HCEC 1CT (cell line): ENCODE measurements around the gene SLC12A9.

Experiments
- DNase-seq: peaks from one replicate; pipeline ENCODE4 v3.0.0-alpha.2; 2017

SLC12A9 gene

DNA sequence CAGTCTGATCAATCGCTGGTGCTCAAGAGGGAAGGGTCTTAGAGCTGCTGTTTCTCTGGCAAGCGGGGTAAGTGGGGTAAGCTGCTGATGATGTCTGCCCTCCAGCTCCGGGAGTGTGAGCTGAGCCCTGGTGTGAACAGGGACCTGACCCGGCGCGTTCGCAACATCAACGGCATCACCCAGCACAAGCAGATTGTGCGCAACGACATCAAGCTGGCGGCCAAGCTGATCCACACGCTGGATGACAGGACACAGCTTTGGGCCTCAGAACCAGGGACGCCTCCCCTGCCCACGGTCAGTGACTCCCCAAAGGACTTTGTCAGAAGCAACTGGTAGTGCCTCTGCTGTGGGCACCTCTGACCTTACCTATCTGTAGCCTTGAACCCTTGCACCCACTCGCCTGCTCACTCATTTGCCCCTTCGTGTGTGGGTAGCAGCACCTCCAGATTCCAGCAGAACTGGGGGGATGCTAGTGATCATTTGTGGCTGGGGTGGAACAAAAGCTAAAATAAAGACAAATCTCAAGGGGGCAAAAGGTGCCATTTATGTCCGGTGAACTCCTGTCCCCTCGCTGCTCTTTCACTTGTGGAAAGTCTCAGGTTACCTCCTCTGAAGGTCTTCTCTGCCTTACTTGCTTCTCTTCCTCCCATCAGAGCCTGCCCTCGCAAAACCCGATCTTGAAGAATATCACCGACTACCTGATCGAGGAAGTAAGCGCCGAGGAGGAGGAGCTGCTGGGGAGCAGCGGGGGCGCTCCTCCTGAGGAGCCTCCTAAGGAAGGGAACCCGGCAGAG is 33.8 kb downstream of the SLC12A9 start:
- DNase-seq = no peak

DNA sequence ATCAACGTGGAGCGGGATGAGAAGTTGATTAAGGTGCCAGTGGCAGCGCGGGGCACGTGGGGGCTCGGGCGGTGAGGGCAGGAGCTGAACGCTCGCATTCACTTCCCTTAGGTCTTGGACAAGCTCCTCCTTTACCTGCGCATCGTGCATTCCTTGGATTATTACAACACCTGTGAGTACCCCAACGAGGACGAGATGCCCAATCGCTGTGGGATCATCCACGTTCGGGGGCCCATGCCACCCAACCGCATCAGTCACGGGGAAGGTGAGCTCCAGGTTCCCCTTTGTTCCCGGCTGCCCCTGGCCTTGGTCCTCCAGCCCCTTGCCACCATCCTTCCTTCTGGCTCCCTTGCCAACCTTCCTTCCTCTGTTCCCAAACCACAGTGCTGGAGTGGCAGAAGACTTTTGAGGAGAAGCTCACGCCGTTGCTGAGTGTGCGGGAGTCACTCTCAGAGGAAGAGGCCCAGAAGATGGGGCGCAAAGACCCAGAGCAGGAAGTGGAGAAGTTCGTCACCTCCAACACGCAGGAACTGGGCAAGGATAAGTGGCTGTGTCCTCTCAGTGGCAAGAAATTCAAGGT is 34.5 kb downstream of the SLC12A9 start:
- no peak for DNase-seq

DNA sequence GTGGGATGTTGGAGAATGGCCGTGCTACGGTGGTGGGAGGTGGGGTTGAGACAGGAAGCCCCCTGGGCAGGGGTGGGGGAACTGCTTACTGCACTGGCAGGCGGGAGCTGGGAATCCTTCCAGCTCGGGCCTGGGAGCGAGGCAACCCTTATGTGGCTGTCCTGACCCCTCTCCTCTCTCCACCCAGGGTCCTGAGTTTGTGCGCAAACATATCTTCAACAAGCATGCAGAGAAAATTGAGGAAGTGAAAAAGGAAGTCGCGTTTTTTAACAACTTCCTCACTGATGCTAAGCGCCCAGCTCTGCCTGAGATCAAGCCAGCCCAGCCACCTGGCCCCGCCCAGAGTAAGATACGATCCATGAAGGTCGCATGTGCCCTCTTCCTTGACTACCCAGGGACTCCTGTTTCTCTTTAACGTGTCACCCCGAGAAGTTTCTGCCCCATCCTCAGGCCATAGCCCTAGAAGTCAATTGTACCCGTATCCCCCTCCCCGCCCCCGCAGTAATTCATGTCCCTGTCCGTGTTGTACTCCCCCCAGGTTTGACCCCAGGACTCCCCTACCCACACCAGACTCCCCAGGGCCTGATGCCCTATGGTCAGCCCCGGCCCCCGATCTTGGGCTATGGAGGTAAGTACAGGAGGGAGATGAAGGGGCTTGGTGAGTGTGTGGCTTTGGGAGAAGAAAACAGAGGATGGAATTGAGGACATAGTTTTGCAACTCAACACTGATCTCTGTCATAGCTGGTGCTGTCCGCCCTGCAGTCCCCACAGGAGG is 35.2 kb downstream of the SLC12A9 start:
- no peak for DNase-seq

DNA sequence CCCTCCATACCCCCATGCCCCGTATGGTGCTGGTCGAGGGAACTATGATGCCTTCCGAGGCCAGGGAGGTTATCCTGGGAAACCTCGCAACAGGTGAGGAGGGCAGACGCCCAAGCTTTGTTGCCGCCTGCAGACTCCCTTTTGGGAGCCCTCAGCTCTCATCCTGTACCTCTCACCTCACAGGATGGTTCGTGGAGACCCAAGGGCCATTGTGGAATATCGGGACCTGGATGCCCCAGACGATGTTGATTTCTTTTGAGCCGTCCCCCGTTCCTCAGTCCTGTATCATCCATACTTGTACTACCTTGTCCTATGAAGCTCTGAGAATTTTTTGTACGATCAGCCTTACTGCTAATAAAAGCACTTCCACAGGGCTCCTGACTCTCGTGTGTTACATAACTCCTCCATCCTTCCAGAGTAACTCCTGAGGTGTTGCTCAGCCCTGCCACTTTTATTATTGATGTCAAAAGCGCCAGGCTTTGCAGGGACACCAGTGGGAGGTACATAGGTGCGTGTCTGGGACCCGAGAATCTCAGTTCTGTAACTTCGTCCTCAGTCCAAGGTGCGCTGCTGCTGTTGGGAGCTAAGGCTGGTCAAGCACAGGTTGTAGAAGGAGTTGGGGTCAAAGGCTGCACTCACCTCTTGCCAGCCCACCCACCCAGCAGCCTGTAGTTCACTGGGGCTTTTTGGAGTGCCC is 35.9 kb downstream of the SLC12A9 start:
- DNase-seq = no peak

DNA sequence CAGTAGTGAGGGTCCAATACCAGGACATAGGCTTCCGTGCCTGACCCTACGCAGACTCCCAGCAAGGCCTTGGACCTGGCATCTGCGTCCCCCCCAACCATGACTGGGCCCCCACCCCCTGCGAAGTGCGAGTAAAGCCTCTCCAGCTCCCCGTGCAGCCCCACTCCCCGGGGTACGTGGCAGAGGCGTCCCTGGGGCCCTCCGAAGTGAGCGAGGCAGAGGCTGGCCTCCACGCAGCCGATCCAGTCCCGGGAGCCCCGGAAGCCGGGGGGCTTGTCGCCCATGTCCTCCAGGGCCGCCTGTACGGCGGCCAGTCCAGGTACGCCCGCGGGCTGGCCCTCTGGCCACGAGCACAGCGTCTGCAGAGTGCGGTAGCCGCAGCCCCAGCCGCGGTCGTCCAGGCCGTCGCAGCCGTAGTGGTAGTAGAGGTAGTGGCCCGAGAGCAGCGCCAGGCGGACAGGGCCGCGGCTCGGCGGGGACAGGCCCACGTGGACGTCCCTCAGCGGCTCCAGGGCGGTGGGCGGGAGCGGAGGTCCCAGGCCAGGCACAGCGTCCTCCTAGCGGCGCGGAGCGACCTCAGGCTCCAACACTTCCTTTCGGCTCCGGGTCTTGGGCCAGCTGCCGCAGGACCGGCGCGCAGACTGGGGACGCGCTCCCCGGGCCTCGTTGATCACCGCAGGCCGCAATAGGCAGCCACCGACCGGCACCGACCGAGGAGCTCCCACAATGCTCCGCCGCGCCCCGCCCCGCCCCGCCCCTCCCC is 36.7 kb downstream of the SLC12A9 start, which contains the start of gene UFSP1:
Gene UFSP1 (minus strand): TSS at position 728 of the 763 bp plus-strand sequence. CDS start 444 bp downstream, at position 284.
- no peak for DNase-seq

DNA sequence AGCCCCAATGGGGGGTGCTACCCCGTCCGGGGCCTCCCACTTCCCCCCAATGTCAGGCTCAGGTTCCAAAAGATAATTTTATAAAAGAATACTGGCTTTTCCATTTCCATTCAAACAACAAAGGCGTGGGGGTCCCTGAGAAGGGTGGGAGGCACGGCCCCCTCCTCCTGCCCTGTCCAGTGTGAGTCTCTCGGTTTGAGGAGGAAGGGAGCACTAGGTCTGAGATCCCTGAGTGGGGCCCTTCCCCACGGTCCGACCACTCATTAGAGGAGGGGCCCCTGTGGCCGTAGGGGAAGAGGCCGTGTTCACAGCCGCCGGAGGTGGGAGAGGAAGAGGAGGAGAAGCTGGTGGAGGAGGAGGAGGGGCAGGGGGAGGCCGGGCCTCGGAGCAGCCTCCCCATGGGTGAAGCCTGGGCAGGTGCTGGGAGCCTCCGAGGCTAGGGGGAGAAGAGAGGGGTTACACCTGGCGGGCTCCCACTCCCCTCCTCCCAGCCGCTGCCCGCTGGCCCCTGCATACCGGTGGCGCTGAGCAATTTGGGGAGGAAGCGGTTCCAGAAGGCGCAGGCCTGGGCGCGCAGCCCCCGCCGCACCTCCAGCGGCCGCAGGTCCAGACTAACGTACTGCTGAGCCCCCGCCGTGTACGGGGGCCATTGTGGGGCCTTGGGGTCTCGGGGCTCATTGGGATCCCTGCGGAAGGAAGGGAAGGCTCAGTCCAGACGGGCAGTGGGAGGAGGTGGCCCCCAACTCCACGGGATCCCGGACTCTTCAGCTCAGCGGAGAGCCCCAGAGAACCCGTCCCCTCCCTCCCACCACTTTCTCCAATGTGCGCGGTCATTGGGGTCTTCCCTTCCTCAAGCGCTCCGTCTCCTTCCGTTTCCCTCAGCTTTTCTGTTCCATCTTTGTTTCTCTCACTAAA is 38.4 kb downstream of the SLC12A9 start:
- no peak for DNase-seq

DNA sequence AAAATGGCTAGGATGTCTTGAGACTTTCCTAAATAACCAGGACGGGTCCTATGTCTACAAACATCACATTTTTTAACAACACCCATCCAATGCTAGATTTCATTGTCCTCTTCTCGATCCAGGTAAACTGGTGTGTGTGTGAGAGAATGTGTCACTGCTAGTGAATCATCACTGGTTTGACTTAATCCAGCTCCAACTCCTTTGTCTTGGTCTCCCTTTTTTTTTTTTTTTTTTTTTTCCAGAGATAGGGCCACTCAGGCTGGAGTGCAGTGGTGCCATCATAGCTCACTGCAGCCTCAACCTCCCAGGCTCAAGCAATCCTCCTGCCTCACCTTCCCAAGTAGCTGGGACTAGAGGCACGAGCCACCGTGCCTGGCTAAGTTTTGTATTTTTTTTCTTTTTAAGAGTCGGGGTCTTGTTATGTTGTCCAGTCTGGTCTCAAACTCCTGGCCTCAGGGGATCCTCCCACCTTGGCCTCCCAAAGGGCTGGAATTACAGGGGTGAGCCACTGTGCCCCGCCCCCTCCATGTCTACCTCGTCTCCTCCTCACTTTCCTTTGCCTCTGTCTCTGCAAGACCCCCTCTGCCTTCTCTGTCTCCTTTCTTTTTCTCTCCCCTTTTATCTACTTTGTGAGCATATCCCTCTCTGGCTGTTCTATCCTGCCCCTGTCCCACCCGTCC is 39.2 kb downstream of the SLC12A9 start:
- no peak for DNase-seq

DNA sequence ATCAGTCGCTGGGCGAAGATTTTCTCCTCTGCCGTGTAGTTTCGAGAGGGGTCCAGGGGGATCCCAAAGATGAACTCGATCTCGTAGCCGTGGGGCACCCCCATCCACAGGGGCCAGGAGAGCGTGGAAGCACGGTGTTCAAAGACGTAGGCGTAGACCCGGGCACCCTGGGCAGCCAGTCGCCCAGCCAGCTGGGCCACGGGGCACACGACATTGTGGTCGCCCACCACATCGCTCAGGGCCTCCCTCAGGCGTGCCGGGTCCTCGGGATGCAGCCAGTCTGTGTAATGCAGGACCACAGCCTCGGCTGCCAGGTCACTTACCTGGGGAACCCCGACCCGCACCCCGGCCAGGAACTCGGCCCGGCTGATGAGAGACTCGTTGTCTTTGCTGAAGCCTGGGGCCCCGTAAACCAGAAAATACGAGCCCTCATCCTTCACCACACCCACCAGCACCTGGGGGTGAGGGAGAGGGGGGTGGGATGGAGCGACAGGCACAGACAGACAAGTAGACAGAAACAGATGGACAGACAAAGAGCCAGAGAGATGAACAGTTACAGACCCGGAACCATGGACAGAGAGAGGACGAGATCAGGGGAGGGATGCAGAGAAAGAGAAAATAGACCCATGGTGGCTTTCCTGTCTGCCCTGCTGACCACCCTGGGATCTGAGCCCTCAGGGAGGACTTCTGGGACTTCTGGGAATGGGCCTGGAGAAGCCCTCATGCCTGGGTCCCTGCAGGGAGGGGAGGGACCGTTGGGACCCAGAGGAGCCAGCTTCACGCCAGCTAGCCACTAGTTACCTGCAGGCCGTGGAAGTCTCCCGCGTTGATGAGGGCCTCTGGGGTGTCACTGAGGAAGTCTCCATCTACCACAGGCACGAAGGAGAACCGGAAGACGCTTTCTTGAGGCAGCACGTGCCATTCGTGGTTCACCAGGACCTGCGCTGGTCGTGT is 40.1 kb downstream of the SLC12A9 start:
- no peak for DNase-seq

DNA sequence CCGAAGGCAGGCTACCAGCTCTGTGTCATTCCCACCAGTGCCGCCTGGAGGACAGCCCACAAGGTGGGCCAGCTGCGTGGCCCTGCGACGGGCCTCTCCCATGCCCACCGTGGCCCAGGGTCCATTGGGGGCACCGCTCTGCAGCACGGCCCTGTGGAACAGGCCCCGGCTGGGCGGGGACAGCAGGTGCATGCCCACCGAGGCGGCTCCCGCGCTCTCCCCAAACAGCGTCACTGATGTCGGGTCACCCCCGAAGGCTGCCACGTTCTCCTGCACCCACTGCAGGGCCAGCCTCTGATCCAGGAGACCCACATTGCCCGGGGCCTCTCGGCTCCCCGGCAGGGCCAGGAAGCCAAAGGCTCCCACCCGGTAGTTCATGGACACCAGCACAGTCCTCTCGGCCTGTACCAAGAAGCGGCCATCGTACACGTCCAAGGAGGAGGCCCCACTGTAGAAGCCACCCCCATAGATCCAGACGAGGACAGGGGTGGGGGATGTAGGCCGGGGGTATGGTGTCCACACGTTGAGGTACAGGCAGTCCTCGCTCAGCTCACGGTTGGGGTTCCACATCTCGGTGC is 40.9 kb downstream of the SLC12A9 start:
- no peak for DNase-seq

DNA sequence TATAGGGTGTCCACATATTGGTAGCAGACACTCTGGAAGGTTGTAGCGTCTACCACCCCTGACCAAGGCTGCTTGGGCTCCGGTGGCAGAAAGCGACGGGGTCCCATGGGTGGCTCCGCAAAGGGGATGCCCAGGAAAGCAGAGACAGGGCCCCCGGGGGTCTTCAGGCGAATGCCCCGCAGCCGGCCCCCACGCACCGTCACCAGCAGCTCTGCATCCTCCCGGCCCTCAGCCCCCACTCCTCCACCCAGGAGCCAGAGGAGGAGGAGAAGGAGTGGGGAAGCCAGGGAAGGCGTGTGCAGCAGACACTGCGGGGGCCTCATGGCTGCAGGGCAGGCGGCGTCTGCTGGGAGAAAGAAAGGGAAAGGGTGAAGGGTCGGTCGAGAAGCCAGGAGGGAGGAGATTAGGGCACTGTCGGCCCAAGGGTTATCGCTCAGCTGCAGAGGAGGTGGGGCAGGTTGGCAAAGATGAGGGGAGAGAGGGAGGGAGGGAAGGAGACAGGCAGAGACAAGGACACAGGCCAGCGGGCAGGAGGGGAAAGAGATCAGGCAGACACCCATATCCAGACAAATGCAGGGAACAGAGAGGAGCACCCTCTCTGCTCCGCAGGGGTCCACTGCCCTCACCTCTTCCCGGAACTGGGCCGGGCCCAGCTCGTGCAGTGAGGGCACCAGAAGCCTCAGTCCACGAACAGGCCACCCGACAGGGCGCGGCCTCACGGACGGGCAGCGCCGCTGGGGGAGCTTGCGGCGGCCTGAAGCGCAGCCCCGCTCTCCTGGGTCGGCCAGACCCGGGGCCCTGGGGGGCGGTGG is 41.6 kb downstream of the SLC12A9 start:
- no peak for DNase-seq

DNA sequence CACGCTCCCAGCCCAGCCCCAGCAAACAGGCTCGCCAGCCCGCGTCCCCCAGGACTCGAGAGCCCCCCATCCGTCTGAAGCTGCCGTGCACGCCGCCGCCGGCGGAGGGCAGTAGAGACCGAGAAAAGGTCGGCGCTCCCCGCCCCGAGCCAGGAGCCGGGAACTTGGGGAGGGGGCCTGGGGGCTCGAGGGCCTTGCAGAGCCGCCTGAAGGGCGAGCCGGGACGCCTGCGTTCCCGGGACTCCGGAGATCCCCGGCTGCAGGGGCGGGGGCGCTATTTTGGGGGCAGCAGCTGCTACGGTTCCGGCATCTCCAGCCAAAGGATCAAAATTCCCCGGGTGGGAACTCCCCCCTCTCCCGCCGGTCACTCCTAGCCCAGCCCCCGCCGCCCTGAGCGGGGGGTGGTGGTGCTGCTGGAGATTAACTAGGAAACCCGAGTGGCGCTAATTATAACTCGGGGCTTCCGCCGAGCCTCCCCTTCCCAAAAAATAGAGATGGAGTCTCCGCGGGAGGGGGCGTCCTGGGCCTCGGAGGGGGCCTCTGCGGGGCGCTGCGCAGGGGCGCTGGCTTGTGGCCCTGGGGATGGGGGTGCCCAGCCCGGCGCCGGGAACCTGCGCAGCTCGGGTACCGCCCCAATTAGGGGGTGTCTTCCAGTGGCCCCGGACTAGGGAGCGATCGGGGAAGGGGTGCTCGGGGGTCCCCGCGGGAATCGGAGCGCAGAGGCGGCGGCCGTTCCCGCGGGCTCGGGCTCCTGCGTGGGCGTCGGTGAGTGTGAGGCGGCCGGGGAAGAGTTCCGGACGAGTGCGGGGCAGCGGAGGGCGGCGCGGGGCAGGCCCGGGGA is 42.6 kb downstream of the SLC12A9 start:
- DNase-seq = no peak

DNA sequence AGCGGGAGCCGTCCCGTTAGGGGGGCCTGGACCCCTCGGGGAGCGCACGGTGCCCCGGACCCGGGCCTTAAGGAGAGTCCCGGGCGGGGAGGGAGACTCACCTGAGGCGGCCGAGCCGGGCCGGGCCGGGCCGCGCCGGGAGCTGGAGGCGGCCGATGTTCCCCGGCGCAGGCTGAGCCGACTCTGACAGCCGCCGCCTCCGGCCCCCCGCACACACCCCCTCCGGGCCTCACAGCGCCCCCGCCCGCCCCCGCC is 43.1 kb downstream of the SLC12A9 start, which contains the start of gene ACHE:
Gene ACHE (minus strand): TSS at position 188 of the 255 bp plus-strand sequence. CDS start 1,656 bp downstream, outside the sequence.
- no peak for DNase-seq

DNA sequence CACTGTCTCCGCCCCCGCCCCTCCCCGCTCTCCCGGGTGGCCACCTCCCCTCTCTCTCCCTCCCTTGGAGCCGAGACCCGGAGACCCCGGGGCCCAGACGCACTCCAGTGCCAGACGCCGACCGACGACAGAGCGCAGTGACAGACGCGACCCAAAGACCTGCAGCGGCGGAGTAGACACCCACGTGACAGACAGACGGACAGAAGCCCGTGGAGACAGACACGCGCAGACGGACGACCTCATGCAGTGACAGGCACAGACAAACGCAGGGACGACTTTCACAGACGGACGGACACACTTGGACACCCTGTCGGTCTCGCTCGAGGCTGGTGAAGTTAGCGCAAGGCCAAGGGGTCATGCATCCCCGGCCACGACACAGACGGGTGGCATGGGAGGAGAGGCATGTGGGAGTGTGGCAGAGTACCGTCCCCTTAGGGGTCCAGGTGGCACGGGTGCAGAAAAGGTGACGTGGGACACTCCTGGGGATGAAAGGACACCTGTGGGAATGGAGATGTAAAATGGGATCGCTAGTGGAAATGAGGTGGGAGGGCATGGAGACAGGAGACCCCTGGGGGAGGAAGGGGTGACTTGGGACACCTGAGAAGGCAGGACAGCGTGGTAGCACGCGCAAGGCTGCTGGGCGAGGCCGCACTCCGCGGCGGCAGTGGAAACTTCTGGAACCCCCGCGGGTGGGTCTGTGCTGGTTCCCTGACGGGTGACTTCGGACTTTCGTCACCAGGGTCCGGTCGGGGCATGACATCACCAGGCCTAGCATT is 43.6 kb downstream of the SLC12A9 start:
- no peak for DNase-seq

DNA sequence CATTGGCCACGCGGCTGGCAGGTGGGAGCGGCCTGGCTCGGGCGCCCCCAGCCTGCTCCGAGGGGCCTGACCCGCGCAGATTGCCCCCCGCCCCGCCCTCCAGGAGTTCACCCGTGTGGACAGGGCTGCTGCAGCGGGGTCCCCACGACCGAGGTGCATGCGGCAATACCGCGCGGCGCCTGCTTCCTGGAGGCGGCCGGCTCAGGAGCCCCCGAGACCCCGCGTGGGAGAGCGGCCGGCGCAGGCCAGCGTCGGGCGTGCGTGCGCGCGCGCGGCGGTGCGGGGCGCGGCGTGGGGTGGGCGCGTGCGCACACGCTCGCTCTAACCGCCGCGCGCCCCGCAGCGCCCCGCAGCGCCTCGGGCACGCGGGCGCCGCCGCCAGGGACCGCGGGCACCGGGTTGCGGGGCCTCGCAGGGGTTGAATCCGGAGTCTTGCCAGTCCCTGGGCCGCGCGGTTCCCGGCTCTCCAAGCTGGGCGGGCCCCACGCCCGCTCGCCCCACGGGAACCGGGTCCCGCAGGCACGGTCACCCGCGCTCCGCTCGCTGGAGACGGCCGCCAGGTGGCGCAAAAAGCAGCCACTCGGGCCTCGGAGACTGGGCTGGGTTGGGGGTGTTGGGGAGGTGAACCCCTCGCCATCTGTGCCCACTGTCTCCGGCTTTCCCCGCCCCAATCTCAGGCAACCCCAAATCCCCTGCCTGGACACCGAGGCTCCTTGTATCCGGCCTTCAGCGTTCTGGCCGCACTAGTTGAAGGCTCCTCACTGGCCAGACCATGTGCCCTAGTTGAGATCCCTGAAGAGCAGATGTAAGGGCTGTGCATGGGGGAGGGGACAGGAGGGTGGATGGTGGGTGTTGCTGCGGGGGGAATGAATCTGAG is 44.5 kb downstream of the SLC12A9 start:
- DNase-seq = no peak

DNA sequence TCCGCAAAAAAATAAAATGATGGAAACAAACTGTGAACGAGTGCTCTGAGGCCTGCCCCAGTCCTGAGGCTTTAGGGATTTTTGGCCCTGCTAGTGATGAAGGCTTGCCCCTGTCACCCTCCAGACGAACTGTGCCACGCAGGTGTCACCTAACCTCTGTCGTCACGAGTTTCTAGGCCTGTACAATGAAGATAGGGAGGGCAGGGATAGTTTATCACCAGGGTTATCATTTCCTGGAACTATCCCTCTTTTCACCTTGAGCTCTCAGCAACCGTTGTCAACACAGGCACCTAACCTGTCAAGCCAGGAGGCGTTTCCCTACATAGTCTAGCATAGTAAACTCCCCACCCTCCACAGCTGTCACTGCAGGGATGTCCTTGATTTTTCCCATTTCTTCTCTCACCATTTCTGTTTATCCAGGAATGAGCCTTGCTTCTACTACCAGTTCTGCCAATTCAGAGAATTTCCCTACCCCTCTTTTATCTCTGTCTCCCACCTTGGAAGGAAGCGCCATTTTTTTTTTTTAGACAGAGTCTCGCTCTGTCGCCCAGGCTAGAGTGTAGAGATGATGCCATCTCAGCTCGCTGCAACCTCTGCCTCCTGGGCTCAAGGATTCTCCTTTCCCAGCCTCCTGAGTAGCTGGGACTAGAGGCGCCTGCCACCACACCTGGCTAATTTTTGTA is 45.4 kb downstream of the SLC12A9 start:
- DNase-seq = no peak
